HL-60 (cell line): ENCODE measurements around the gene ENPP1.

ENCODE experiments used
- DNase-seq, 2 experiments: peaks; one replicate each; pipeline ENCODE4 v3.0.0-alpha.2; 2010 to 2020; ENCODE audit warnings: low read depth in 1 of 2, low spot score in 1 of 2
- H3K27ac ChIP-seq: fragments of 250-450 bp; sonication (Bioruptor Pico); replicated peaks from 2 replicates; pipeline ENCODE4 v1.5.1; 2020; ENCODE audit warnings: mild to moderate bottlenecking, moderate library complexity
- H3K27me3 ChIP-seq: fragments of 250-450 bp; sonication (Bioruptor Pico); 2 replicates; pipeline ENCODE4 v1.5.1; 2021; ENCODE audit warnings: mild to moderate bottlenecking, moderate library complexity; ENCODE audit not compliant: insufficient read depth, poor library complexity, severe bottlenecking
- H3K4me3 ChIP-seq: replicated peaks from 2 replicates; pipeline ENCODE4 v1.5.1; 2011; ENCODE audit warnings: mild to moderate bottlenecking, control low read depth, low read length; ENCODE audit not compliant: insufficient read depth
- GABPA ChIP-seq: IDR thresholded peaks from 2 replicates; pipeline ENCODE4 v1.6.1; 2012; ENCODE audit warnings: low read depth
- POLR2AphosphoS5 ChIP-seq: IDR thresholded peaks from 2 replicates; pipeline ENCODE4 v1.6.1; 2012; ENCODE audit warnings: low read depth
- SPI1 ChIP-seq: IDR thresholded peaks from 2 replicates; pipeline ENCODE4 v1.6.1; 2012; ENCODE audit warnings: low read depth, mild to moderate bottlenecking, borderline replicate concordance
- TF ChIP-seq, protein P1 (sequence below): IDR thresholded peaks from 2 replicates; pipeline ENCODE4 v1.6.1; 2012; ENCODE audit warnings: low read depth; ENCODE audit not compliant: insufficient replicate concordance
- TF ChIP-seq, protein P2 (sequence below): IDR thresholded peaks from one replicate; pipeline ENCODE4 v1.5.1; 2011; ENCODE audit warnings: low read length, control low read depth, inconsistent platforms; ENCODE audit not compliant: insufficient read depth

ENPP1 gene

DNA sequence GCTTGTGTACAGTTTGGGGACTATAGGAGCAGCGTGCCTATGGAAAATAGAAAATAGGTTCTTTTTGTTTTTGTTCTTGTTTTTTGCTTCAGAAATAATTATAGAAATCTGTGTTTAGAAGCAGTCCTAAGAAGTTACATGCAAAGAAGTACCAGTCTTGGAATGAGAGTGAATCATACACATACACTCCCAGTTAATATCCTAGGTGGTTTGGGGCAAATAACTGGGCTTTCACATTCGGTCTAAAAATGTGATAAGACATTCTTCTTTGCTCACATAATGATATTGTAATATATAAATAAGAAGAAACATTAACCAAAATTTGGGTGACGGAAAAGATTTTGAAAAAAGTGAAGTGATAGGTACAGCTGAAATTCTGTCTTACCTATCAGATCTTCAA, 61.0 kb downstream of the ENPP1 start:
- no peak for DNase-seq
- Histone ChIP-seq H3K27me3 (no peaks in the 10 kb centered on the region), H3K4me3 (no peak overlapping the region), H3K27ac (no peak overlapping the region)
- no peak for TF ChIP-seq SPI1
- no peak for TF ChIP-seq POLR2AphosphoS5
- no peak for TF ChIP-seq GABPA
- TF ChIP-seq, protein P1, sequence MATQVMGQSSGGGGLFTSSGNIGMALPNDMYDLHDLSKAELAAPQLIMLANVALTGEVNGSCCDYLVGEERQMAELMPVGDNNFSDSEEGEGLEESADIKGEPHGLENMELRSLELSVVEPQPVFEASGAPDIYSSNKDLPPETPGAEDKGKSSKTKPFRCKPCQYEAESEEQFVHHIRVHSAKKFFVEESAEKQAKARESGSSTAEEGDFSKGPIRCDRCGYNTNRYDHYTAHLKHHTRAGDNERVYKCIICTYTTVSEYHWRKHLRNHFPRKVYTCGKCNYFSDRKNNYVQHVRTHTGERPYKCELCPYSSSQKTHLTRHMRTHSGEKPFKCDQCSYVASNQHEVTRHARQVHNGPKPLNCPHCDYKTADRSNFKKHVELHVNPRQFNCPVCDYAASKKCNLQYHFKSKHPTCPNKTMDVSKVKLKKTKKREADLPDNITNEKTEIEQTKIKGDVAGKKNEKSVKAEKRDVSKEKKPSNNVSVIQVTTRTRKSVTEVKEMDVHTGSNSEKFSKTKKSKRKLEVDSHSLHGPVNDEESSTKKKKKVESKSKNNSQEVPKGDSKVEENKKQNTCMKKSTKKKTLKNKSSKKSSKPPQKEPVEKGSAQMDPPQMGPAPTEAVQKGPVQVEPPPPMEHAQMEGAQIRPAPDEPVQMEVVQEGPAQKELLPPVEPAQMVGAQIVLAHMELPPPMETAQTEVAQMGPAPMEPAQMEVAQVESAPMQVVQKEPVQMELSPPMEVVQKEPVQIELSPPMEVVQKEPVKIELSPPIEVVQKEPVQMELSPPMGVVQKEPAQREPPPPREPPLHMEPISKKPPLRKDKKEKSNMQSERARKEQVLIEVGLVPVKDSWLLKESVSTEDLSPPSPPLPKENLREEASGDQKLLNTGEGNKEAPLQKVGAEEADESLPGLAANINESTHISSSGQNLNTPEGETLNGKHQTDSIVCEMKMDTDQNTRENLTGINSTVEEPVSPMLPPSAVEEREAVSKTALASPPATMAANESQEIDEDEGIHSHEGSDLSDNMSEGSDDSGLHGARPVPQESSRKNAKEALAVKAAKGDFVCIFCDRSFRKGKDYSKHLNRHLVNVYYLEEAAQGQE: no peak
- TF ChIP-seq, protein P2, sequence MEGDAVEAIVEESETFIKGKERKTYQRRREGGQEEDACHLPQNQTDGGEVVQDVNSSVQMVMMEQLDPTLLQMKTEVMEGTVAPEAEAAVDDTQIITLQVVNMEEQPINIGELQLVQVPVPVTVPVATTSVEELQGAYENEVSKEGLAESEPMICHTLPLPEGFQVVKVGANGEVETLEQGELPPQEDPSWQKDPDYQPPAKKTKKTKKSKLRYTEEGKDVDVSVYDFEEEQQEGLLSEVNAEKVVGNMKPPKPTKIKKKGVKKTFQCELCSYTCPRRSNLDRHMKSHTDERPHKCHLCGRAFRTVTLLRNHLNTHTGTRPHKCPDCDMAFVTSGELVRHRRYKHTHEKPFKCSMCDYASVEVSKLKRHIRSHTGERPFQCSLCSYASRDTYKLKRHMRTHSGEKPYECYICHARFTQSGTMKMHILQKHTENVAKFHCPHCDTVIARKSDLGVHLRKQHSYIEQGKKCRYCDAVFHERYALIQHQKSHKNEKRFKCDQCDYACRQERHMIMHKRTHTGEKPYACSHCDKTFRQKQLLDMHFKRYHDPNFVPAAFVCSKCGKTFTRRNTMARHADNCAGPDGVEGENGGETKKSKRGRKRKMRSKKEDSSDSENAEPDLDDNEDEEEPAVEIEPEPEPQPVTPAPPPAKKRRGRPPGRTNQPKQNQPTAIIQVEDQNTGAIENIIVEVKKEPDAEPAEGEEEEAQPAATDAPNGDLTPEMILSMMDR: no peak

DNA sequence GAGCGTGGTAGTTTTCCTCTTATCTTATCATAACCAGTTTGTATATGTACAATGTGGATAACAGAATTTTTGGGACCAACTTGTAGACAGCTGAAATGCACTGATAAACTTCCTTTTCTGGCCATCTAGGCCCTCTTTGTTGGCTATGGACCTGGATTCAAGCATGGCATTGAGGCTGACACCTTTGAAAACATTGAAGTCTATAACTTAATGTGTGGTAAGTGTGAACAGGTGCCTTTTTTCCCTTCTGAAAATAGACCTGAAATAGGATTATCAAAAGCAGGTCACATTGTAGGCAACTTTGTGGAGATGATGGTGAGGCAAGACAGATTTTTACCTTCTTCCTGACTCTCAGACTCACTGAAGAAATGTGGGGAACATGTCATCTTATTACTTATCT, 67.8 kb downstream of the ENPP1 start:
- no peak overlapping the region for H3K27ac ChIP-seq
- TF ChIP-seq, protein P2: no peak
- TF ChIP-seq, protein P1: no peak
- TF ChIP-seq SPI1: no peak
- TF ChIP-seq POLR2AphosphoS5: no peak
- no peak for TF ChIP-seq GABPA
- no peak for DNase-seq
- no peaks in the 10 kb centered on the region for H3K27me3 ChIP-seq
- no peak overlapping the region for H3K4me3 ChIP-seq

DNA sequence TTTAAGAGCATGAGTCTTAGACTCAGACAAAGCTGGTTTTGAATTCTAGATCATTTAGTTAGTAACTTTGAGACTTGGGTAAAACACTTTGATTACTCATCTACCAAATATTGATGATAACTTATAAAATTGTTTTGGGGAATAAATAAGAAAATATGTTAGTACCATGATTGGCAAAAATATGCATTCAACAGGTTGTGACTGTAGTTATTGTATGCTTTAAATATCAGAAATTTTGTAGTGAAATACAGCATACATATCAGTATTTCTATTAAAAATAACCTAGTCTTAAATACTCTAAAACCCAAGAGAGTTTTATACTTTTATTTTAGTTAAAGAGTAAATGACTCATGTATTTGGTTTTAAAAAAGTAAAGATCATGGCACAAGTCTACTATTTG, 68.7 kb downstream of the ENPP1 start:
- TF ChIP-seq SPI1 (no peak), POLR2AphosphoS5 (no peak), GABPA (no peak)
- TF ChIP-seq, protein P1: no peak
- TF ChIP-seq, protein P2: no peak
- DNase-seq: no peak
- H3K27ac ChIP-seq: no peak overlapping the region
- no peak overlapping the region for H3K4me3 ChIP-seq
- no peaks in the 10 kb centered on the region for H3K27me3 ChIP-seq
